ENCODE measurements around the gene KCNT2. TPM values are rescaled to one million over a fixed set of nuclear protein-coding genes. Genes with fewer than 3 reads are reported as not detected.

The KCNT2 gene
- total RNA-seq, 3 donors from 2014 or later: 2.6 to 3.7 (median 3.0) TPM

DNA sequence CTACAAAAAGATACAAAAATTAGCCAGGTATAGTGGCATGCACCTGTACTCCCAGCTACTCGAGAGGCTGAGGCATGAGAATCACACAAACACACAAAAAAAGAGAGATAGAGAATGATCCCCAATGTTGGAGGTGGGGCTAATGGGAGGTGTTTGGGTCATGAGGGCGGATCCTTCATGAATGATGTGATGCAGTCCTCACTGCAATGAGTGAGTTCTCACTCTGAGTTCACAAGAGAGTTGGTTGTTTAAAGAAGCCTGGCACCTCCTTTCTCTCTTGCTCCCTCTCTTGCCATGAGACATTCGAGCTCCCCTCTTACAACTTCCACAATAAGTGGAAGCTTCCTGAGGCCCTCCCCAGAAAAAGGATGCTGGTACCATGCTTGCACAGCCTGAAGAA is 17.3 kb downstream of the KCNT2 start:
- intact Hi-C loops (cut with DNase I; ENCODE audit: low total_unique reads): no loop called here
- no peaks in the 10 kb centered on the region for H3K9me3 ChIP-seq
- H3K4me3 ChIP-seq: no peak overlapping the region
- H3K4me1 ChIP-seq: no peaks in the 10 kb centered on the region
- no peaks in the 10 kb centered on the region for H3K27me3 ChIP-seq
- no peak for TF ChIP-seq POLR2AphosphoS5 (IDR thresholded peaks at IDR 0.05)
- TF ChIP-seq POLR2A (IDR thresholded peaks at IDR 0.05): no peak
- TF ChIP-seq, protein P1, sequence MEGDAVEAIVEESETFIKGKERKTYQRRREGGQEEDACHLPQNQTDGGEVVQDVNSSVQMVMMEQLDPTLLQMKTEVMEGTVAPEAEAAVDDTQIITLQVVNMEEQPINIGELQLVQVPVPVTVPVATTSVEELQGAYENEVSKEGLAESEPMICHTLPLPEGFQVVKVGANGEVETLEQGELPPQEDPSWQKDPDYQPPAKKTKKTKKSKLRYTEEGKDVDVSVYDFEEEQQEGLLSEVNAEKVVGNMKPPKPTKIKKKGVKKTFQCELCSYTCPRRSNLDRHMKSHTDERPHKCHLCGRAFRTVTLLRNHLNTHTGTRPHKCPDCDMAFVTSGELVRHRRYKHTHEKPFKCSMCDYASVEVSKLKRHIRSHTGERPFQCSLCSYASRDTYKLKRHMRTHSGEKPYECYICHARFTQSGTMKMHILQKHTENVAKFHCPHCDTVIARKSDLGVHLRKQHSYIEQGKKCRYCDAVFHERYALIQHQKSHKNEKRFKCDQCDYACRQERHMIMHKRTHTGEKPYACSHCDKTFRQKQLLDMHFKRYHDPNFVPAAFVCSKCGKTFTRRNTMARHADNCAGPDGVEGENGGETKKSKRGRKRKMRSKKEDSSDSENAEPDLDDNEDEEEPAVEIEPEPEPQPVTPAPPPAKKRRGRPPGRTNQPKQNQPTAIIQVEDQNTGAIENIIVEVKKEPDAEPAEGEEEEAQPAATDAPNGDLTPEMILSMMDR (IDR thresholded peaks at IDR 0.05): no peak
- H3K36me3 ChIP-seq: no peaks in the 10 kb centered on the region
- H3K27ac ChIP-seq: no peak overlapping the region
- DNase-seq (ENCODE audit: low spot score in 2 of 2): no peak

DNA sequence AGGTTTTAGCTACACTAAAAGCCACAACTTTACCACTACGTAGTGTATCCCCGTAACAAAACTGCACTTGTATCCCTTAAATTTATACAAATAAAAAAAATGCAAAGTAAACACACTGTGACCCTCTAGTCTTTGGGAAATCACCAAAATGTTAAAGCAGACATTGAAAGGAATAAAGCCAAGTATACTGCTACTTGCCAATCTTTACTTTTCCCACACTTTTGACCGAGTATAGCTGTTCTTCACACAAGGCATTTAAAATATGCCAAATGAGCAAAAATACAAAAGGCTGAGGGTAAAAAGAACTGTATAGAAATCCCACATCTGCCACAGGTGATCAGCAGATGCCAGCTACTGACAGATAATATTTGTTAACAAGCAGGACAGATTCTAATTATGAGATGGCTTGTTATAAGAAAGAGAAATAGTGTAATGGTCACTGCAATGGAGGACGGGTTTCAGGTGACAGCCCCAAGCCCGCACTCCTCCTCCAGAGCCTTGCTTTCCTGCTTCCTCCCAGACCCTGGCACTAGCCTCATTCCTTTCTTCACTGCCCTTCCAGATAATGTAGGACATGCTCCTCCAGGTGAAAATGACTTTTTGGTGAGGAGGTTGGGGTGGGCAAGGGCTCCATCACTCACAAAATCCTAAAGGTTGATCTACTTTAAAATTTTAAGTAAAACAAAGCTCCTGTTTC is 18.1 kb downstream of the KCNT2 start:
- Histone ChIP-seq H3K4me1 (no peaks in the 10 kb centered on the region), H3K36me3 (no peaks in the 10 kb centered on the region), H3K27me3 (no peaks in the 10 kb centered on the region), H3K9me3 (no peaks in the 10 kb centered on the region), H3K27ac (no peak overlapping the region), H3K4me3 (no peak overlapping the region)
- TF ChIP-seq, protein P1 (IDR thresholded peaks at IDR 0.05): no peak
- no peak for TF ChIP-seq POLR2A (IDR thresholded peaks at IDR 0.05)
- no peak for TF ChIP-seq POLR2AphosphoS5 (IDR thresholded peaks at IDR 0.05)
- intact Hi-C loops (cut with DNase I; ENCODE audit: low total_unique reads): no loop called here
- DNase-seq (ENCODE audit: low spot score in 2 of 2): no peak

DNA sequence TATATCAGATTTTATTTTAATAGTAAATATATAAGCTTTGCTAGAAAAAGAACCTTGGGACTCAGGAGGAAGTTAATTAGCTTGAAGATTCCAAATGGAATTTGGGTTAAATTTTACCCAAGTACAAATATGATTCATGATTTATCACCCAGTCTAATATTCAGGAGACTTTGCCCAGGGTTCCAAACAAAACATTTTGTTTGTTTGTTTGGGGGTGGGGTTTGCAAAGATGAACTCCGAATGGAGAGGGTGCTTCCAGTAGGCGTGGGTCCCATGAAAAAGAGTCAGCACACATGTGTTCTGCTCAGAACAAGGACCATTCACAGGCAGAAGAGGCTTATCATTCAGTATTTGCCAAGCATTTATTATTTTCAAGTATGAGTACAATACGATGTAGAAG is 23.5 kb downstream of the KCNT2 start:
- no peak overlapping the region for H3K27ac ChIP-seq
- H3K27me3 ChIP-seq: no peaks in the 10 kb centered on the region
- intact Hi-C loops (cut with DNase I; ENCODE audit: low total_unique reads): no loop called here
- no peak for DNase-seq (ENCODE audit: low spot score in 2 of 2)
- H3K4me3 ChIP-seq: no peak overlapping the region
- no peaks in the 10 kb centered on the region for H3K36me3 ChIP-seq
- TF ChIP-seq, protein P1 (IDR thresholded peaks at IDR 0.05): no peak
- TF ChIP-seq POLR2AphosphoS5 (IDR thresholded peaks at IDR 0.05) (no peak), POLR2A (IDR thresholded peaks at IDR 0.05) (no peak)
- no peaks in the 10 kb centered on the region for H3K4me1 ChIP-seq
- H3K9me3 ChIP-seq: no peaks in the 10 kb centered on the region

DNA sequence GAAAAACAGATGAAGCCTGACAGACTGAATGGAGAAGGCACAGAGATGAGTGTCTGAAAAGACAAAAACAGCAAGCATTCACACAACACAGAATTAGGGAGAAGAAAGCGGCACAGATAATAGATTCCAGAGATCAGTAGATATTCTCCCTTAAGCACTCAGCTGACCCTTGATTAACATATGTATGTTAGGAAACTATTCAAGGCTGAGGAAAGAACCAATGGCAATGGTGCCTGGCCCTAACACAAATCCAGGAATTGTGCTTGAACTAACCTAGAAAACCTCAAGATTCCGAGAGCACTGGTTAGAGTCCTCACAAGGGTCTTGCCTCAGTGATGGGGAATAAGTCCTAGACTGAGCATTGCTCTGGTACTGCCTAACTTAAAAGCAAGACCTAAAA is 30.9 kb downstream of the KCNT2 start:
- no peaks in the 10 kb centered on the region for H3K36me3 ChIP-seq
- DNase-seq (ENCODE audit: low spot score in 2 of 2): no peak
- TF ChIP-seq, protein P1 (IDR thresholded peaks at IDR 0.05): no peak
- TF ChIP-seq POLR2AphosphoS5 (IDR thresholded peaks at IDR 0.05) (no peak), POLR2A (IDR thresholded peaks at IDR 0.05) (no peak)
- intact Hi-C loops (cut with DNase I; ENCODE audit: low total_unique reads): no loop called here
- no peak overlapping the region for H3K4me3 ChIP-seq
- H3K27ac ChIP-seq: no peak overlapping the region
- H3K27me3 ChIP-seq: no peaks in the 10 kb centered on the region
- H3K4me1 ChIP-seq: no peaks in the 10 kb centered on the region
- H3K9me3 ChIP-seq: no peaks in the 10 kb centered on the region

DNA sequence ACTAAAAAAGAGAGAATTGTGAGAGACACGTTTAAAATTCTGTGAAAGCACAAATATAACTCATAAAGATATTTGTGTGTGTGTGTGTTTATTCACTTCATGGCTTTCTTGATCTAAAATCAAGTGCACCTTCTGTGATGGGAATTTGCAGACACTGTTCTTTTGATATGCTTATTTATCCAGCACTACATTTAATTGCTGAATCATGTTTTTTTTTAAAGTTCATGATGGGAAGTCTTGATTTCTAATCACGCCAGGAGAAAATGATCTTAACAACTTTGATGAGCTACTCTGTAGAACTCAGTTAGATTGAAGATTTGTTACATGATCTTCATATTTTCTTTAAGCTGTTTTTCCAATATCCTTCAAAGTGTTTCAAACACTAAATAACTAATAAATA is 35.0 kb downstream of the KCNT2 start:
- TF ChIP-seq POLR2A (IDR thresholded peaks at IDR 0.05) (no peak), POLR2AphosphoS5 (IDR thresholded peaks at IDR 0.05) (no peak)
- TF ChIP-seq, protein P1 (IDR thresholded peaks at IDR 0.05): no peak
- Histone ChIP-seq H3K9me3 (no peaks in the 10 kb centered on the region), H3K4me3 (no peak overlapping the region), H3K4me1 (no peaks in the 10 kb centered on the region), H3K27me3 (no peaks in the 10 kb centered on the region), H3K27ac (no peak overlapping the region), H3K36me3 (no peaks in the 10 kb centered on the region)
- intact Hi-C loops (cut with DNase I; ENCODE audit: low total_unique reads): no loop called here
- no peak for DNase-seq (ENCODE audit: low spot score in 2 of 2)
